ENCODE data around the gene LRRC47. TPM values are rescaled to one million over a fixed set of nuclear protein-coding genes. Genes with fewer than 3 reads are reported as not detected.

LRRC47 gene
- total and polyA plus RNA-seq, 2 experiments from 2014 or later: 15.1 to 41.9 TPM

DNA sequence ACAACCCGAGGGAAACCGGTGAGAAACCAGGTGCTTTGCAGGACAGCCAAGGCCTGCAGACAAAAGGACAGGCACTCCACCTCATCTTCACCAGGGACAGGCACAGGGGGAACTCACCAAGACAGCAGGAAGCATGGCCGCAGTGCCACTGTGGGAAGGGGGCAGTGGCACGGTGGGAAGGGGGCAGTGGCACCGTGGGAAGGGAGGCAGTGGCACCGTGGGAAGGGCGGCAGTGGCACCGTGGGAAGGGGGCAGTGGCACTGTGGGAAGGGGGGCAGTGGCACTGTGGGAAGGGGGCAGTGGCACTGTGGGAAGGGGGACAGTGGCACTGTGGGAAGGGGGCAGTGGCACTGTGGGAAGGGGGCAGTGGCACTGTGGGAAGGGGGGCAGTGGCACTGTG is 28.4 kb upstream of the LRRC47 start:
- no peak overlapping the region for H2AFZ ChIP-seq
- no peaks in the 10 kb centered on the region for H4K20me1 ChIP-seq (ENCODE audit: insufficient read depth)
- H3K4me2 ChIP-seq (ENCODE audit: unreplicated experiment): no peak overlapping the region
- H3K79me2 ChIP-seq (ENCODE audit: insufficient read depth): no peaks in the 10 kb centered on the region
- no peak overlapping the region for H3K27ac ChIP-seq
- no peak for DNase-seq
- peaks cover 19% of the 10 kb centered on the region; the same call in 1 of the 2 replicates for H3K36me3 ChIP-seq (ENCODE audit: low read depth)
- H3K4me3 ChIP-seq: no peak overlapping the region
- in situ Hi-C loops (cut with MboI): no loop called here
- WGBS, 2 experiments (ENCODE audit: low coverage in 1 of 2, low lambda C conversion rate in 2 of 2, missing lambda C conversion rate in 2 of 2): 97 to 98% methylated on average over 5 to 8 of the region's 8 CpGs
- H3K27me3 ChIP-seq (replicated peaks; ENCODE audit: insufficient read depth): no peaks in the 10 kb centered on the region
- TF ChIP-seq EZH2phosphoT487 (IDR thresholded peaks at IDR 0.05; ENCODE audit: insufficient read depth, low read depth) (no peak), EZH2 (IDR thresholded peaks at IDR 0.05; ENCODE audit: insufficient read depth, poor library complexity, severe bottlenecking) (no peak)
- H3K4me1 ChIP-seq (ENCODE audit: insufficient read depth): no peaks in the 10 kb centered on the region
- no peaks in the 10 kb centered on the region for H3F3A ChIP-seq (ENCODE audit: insufficient read depth)
- no peaks in the 10 kb centered on the region for H3K9me3 ChIP-seq (ENCODE audit: low read depth)
- no peaks in the 10 kb centered on the region for H3K9me2 ChIP-seq (ENCODE audit: insufficient read depth)
- no peak overlapping the region for H3K9ac ChIP-seq

DNA sequence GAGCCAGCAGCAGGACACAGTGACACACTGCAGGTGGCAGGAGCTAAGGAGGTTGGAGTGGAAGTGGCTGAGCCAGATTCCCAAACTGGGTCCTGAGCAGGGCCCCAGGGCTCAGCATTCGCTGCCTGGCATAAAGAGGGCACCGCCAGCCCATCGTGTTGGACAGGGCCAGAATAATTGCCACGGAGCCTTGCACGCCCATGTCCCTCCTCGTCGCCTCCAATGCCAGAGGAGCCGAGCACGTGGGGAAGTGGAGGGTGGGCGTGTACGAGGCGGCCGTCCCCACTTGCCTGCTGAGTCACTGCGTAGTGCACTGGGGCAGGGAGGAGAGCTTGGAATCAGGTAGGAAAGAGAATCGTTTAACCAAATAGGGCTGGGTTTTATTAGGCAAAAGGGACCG is 26.1 kb upstream of the LRRC47 start:
- peaks cover 9% of the 10 kb centered on the region; the same call in 1 of the 2 replicates for H3K36me3 ChIP-seq (ENCODE audit: low read depth)
- H3K4me2 ChIP-seq (ENCODE audit: unreplicated experiment): no peak overlapping the region
- no peaks in the 10 kb centered on the region for H3F3A ChIP-seq (ENCODE audit: insufficient read depth)
- in situ Hi-C loops (cut with MboI): no loop called here
- no peak overlapping the region for H3K9ac ChIP-seq
- no peaks in the 10 kb centered on the region for H3K79me2 ChIP-seq (ENCODE audit: insufficient read depth)
- no peaks in the 10 kb centered on the region for H3K9me3 ChIP-seq (ENCODE audit: low read depth)
- no peaks in the 10 kb centered on the region for H4K20me1 ChIP-seq (ENCODE audit: insufficient read depth)
- TF ChIP-seq EZH2 (IDR thresholded peaks at IDR 0.05; ENCODE audit: insufficient read depth, poor library complexity, severe bottlenecking): no peak
- no peak for TF ChIP-seq EZH2phosphoT487 (IDR thresholded peaks at IDR 0.05; ENCODE audit: insufficient read depth, low read depth)
- DNase-seq: no peak
- no peak overlapping the region for H3K4me3 ChIP-seq
- H3K4me1 ChIP-seq (ENCODE audit: insufficient read depth): no peaks in the 10 kb centered on the region
- 95% methylated on average over 16 of the region's 16 CpGs for WGBS, 2 experiments (ENCODE audit: low coverage in 1 of 2, low lambda C conversion rate in 2 of 2, missing lambda C conversion rate in 2 of 2)
- no peaks in the 10 kb centered on the region for H3K9me2 ChIP-seq (ENCODE audit: insufficient read depth)
- no peak overlapping the region for H3K27ac ChIP-seq
- no peaks in the 10 kb centered on the region for H3K27me3 ChIP-seq (replicated peaks; ENCODE audit: insufficient read depth)
- no peak overlapping the region for H2AFZ ChIP-seq

DNA sequence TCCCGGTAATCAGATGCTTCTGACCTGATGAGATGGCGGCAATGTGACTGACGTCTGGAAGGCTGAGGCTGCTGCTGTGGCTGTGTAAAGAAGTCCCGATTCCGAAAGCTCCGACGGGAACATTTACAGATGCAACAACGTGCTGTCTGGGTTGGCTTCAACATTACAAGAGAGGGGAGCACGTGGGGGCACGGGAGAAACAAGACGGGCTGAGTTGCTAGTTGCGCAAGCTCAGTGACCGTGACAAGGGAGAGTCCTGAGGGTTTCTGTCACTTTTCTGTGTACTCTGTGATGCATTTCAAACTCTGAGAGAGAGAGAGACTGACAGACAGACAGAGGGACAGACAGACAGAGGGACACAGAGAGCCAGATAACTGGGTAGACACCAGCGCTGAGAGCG is 25.6 kb upstream of the LRRC47 start:
- in situ Hi-C loops (cut with MboI): no loop called here
- Histone ChIP-seq H3K36me3 (ENCODE audit: low read depth) (peaks cover 9% of the 10 kb centered on the region; the same call in 1 of the 2 replicates), H3K4me1 (ENCODE audit: insufficient read depth) (no peaks in the 10 kb centered on the region), H3K27me3 (replicated peaks; ENCODE audit: insufficient read depth) (no peaks in the 10 kb centered on the region), H3F3A (ENCODE audit: insufficient read depth) (no peaks in the 10 kb centered on the region), H3K4me2 (ENCODE audit: unreplicated experiment) (no peak overlapping the region), H3K79me2 (ENCODE audit: insufficient read depth) (no peaks in the 10 kb centered on the region), H3K27ac (no peak overlapping the region), H3K4me3 (no peak overlapping the region), H3K9me3 (ENCODE audit: low read depth) (no peaks in the 10 kb centered on the region), H3K9ac (no peak overlapping the region), H2AFZ (no peak overlapping the region), H4K20me1 (ENCODE audit: insufficient read depth) (no peaks in the 10 kb centered on the region), H3K9me2 (ENCODE audit: insufficient read depth) (no peaks in the 10 kb centered on the region)
- 87 to 89% methylated on average over 15 of the region's 15 CpGs for WGBS, 2 experiments (ENCODE audit: low coverage in 1 of 2, low lambda C conversion rate in 2 of 2, missing lambda C conversion rate in 2 of 2)
- no peak for TF ChIP-seq EZH2phosphoT487 (IDR thresholded peaks at IDR 0.05; ENCODE audit: insufficient read depth, low read depth)
- no peak for TF ChIP-seq EZH2 (IDR thresholded peaks at IDR 0.05; ENCODE audit: insufficient read depth, poor library complexity, severe bottlenecking)
- DNase-seq: no peak

DNA sequence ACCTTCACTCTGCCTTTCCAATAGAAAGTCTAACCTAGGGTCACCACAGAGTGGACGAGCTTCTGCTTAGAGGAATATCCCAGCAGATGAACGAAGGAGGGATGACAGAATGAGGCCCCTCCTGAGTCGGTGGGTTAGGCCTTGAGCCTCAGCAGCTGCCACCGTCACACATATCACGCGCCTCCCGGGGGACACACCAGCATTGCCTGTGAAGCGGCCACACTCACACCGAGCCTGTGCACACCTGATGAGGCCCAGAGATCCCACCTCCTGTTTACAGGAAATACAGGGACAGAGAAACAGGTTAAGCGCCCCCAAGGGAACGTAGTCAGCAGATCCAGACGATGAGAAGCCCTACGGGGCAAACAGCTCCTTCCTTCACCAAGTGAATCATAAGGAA is 25.1 kb upstream of the LRRC47 start:
- Histone ChIP-seq H3K4me3 (no peak overlapping the region), H2AFZ (no peak overlapping the region), H3K79me2 (ENCODE audit: insufficient read depth) (no peaks in the 10 kb centered on the region), H3K9me3 (ENCODE audit: low read depth) (no peaks in the 10 kb centered on the region), H3K27me3 (replicated peaks; ENCODE audit: insufficient read depth) (no peaks in the 10 kb centered on the region), H3K9me2 (ENCODE audit: insufficient read depth) (no peaks in the 10 kb centered on the region), H3K4me2 (ENCODE audit: unreplicated experiment) (no peak overlapping the region), H3K4me1 (ENCODE audit: insufficient read depth) (no peaks in the 10 kb centered on the region), H4K20me1 (ENCODE audit: insufficient read depth) (no peaks in the 10 kb centered on the region), H3K9ac (no peak overlapping the region), H3K27ac (no peak overlapping the region), H3K36me3 (ENCODE audit: low read depth) (peaks cover 9% of the 10 kb centered on the region; the same call in 1 of the 2 replicates), H3F3A (ENCODE audit: insufficient read depth) (no peaks in the 10 kb centered on the region)
- in situ Hi-C loops (cut with MboI): no loop called here
- no peak for TF ChIP-seq EZH2 (IDR thresholded peaks at IDR 0.05; ENCODE audit: insufficient read depth, poor library complexity, severe bottlenecking)
- no peak for TF ChIP-seq EZH2phosphoT487 (IDR thresholded peaks at IDR 0.05; ENCODE audit: insufficient read depth, low read depth)
- no peak for DNase-seq
- 93 to 95% methylated on average over 13 of the region's 13 CpGs for WGBS, 2 experiments (ENCODE audit: low coverage in 1 of 2, low lambda C conversion rate in 2 of 2, missing lambda C conversion rate in 2 of 2)

DNA sequence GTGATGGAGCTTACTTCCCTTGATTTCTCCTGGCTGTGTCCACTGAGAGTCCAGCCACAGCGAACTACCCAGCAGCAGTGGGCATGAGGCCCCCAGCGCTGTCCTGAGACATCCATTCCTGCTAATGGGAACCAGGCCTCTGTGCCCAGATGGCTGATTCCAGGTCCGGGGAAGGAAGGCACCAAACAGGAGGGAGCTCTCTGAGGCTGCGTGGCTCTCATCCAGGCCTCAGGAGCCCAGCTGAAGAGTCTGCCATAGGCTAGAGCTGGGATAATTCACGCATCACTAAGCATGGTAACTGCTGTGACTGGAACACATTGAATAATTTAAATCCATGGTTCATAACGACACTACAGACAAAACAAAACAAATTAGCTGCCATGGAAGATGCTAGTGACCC is 24.7 kb upstream of the LRRC47 start:
- Histone ChIP-seq H4K20me1 (ENCODE audit: insufficient read depth) (no peaks in the 10 kb centered on the region), H3K4me1 (ENCODE audit: insufficient read depth) (no peaks in the 10 kb centered on the region), H3K36me3 (ENCODE audit: low read depth) (peaks cover 7% of the 10 kb centered on the region; the same call in 1 of the 2 replicates), H3K4me3 (no peak overlapping the region), H3F3A (ENCODE audit: insufficient read depth) (no peaks in the 10 kb centered on the region), H3K27ac (no peak overlapping the region), H3K27me3 (replicated peaks; ENCODE audit: insufficient read depth) (no peaks in the 10 kb centered on the region), H3K9me2 (ENCODE audit: insufficient read depth) (no peaks in the 10 kb centered on the region), H3K9ac (no peak overlapping the region), H3K79me2 (ENCODE audit: insufficient read depth) (no peaks in the 10 kb centered on the region), H2AFZ (no peak overlapping the region), H3K4me2 (ENCODE audit: unreplicated experiment) (no peak overlapping the region), H3K9me3 (ENCODE audit: low read depth) (no peaks in the 10 kb centered on the region)
- 72 to 76% methylated on average over 6 of the region's 6 CpGs for WGBS, 2 experiments (ENCODE audit: low coverage in 1 of 2, low lambda C conversion rate in 2 of 2, missing lambda C conversion rate in 2 of 2)
- in situ Hi-C loops (cut with MboI): no loop called here
- no peak for DNase-seq
- TF ChIP-seq EZH2 (IDR thresholded peaks at IDR 0.05; ENCODE audit: insufficient read depth, poor library complexity, severe bottlenecking): no peak
- no peak for TF ChIP-seq EZH2phosphoT487 (IDR thresholded peaks at IDR 0.05; ENCODE audit: insufficient read depth, low read depth)
